GM18517 (cell line): ENCODE results near the gene GUCY2C.
"Not testable (repeated sequence)": the region's sequence is repeated elsewhere in the genome, so short reads cannot be mapped to it uniquely, and the experiment has no call there.

Experiments used
- ATAC-seq: cut with Tn5 transposase; IDR thresholded peaks from one replicate; pipeline ENCODE4 v1.9.1; 2021; ENCODE audit warnings: mild to moderate bottlenecking, moderate library complexity; ENCODE audit not compliant: unreplicated experiment

GUCY2C gene

DNA sequence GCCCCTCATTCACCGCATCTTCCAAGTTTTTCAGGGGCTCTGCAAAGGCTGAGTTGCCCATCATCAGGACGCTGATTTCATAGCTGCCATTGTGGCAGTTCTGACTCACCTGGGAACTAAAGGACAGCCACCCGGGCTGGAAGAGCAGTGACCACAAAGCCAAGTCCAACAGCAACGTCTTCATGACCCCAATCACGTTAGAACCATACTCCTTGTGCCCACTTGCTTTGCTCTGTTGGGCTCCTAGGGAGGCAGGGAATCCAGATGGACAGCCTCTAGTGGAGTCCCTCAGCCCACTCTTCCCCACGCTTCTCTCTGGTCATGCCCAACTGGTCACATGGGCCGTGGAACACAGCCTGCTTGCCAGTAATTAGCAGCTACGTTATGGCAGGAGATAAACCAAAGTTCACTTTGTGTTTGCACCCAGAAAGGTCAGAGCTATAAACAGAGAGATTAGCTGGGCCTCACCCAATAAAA is at the start of gene GUCY2C:
Gene GUCY2C, minus strand, starts transcription at position 335 of the 477 bp plus-strand sequence. Its CDS starts 151 bp downstream, at position 184.
- ATAC-seq: no peak

GRCh38 chr12:14743061-14743460 is 46.7 kb upstream of the GUCY2C start:
- no peak for ATAC-seq

DNA sequence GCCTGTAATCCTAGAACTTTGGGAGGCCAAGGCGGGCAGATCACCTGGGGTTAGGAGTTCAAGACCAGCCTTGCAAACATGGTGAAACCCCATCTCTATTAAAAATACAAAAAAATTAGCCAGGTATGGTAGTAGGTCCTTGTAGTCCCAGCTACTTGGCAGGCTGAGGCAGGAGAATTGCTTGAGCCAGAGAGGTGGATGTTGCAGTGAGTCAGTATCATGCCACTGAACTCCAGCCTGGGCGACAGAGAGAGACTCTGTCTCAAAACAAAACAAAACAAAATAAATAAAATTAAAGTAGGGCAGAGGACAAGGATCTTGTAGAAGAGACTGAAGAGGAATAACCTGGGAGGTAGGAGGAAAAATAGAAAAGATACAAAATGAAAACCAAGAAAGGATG is 45.5 kb upstream of the GUCY2C start:
- ATAC-seq: no peak

DNA sequence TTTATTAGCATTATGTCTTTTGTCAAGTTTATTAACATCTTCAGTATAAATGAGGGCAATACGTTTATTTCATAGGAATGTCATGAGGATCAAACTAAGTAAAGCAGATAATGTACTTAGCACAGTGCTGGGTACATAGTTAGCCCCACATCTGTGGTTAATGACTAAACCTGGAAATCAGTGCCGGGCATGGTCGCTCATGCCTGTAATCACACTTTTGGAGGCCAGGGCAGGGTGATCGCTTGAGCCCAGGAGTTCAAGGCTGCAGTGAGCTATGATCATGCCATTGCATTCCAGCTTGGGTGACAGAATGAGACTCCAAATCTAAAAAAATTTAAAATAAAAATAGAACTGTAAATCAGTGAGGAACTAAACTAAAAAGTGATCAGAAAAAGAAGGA is 44.8 kb upstream of the GUCY2C start:
- no peak for ATAC-seq

- ATAC-seq: not testable (repeated sequence)
Measured at GRCh38 chr12:14736441-14736840, 40.0 kb upstream of the GUCY2C start.

- ATAC-seq: no peak
Measured at GRCh38 chr12:14731821-14732220, 35.4 kb upstream of the GUCY2C start.

GRCh38 chr12:14729586-14729985 is 33.2 kb upstream of the GUCY2C start:
- ATAC-seq: no peak

DNA sequence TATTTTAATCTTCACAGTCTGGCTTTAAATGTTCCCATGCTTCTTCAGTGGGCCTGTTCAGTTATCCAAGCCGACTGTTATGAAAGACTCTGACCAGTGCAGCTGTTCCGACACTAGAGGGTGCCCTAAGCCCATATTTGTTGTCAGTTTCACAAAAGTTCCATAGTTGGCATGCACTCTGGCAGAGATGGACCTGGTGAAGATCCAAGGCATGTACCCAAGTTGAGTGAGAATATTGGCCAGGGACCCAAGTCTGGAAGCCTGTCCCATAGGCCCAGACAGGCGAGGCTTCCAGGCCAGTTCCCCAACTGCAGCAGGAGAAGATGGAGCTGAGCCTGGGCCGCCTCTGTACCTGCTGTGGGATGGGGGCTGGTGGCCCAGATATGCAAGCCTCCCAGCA is 27.4 kb upstream of the GUCY2C start:
- ATAC-seq: no peak

DNA sequence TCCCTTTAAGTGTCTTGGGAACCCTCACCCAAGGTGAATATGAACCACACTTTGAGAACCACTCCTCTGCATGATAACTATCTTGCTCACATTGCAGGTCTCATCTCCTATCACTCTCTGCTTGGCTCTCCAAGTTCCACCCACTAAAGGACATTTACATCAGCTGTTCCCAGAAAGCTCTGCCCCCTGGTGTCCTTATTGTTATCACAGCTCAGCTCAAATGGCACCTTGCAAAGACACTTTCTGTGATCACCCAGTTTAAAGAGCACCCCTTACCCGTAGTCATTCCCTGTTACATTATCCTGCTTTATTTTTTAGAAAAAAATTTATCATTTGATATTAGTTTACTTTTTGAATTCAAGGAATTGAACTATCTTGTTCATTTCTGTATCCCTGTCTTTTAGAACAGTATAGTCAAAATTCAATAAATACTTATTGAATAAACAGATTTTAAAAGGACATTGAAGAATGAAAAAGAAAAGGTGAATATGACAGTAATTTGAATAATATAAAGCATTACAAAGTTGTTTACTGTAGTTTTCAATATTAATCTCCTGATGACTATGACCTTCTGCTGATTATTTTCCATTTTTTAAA is 20.5 kb upstream of the GUCY2C start:
- peak; percentile 84 for ATAC-seq

GRCh38 chr12:14714437-14714836 is 18.0 kb upstream of the GUCY2C start:
- no peak for ATAC-seq

GRCh38 chr12:14710632-14711320 is 14.4 kb upstream of the GUCY2C start:
- no peak for ATAC-seq

DNA sequence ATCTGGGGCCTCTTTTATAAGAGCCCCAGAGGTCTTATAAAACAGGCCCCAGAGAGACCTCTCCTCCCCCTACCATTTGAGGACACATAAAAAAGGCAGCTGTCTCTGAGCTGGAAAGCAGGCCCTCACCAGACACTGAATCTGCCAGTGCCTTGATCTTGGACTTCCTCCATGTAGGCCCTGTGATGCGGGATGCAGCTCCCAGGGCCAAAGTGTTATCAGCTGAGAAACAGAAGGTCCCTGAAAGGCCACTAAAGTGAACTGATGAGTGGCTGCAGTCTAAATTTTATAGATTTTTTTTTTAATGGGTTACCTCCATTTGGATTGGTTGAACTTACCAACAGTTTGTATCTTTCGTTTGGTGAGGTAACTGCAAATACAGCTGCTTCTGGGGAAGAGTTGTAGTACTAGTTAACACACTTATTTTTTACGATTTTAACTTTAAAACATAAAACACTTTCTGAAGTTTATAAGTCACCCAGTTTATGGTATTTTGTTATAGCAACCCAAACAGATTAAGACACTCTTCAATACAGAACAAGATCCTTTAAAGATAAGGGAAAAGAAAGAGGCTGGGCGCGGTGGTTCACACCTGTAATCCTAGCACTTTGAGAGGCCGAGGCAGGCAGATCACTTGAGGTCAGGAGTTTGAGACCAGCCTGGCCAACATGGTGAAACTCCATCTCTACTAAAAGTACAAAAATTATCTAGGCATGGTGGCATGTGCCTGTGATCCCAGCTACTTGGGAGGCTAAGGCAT is 5.6 kb upstream of the GUCY2C start:
- no peak for ATAC-seq

GRCh38 chr12:14700935-14701334 is 4.5 kb upstream of the GUCY2C start:
- no peak for ATAC-seq

- ATAC-seq: no peak
Measured at GRCh38 chr12:14699923-14700322, 3.5 kb upstream of the GUCY2C start.

DNA sequence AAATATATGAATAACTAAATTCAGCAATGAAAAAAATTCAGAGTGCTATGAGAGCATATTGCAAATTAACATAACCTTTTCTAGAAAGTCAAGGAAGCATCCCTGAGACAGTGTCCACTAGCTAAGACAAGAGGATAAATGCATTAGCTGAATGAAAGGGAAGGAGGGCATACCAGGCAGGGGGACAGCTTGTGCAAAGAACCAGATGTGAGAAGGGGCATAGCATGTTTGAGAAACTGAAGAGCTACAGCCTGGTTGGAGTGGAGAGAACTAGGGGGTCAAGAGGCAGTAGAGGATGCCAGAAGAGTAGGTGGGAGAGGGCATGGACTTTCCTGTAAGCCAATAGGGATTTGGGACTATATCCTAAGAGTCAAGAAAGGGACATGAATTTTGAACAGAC is 2.2 kb upstream of the GUCY2C start:
- no peak for ATAC-seq

- no peak for ATAC-seq
Measured at GRCh38 chr12:14695715-14696141, 671 bp downstream of the GUCY2C start.

DNA sequence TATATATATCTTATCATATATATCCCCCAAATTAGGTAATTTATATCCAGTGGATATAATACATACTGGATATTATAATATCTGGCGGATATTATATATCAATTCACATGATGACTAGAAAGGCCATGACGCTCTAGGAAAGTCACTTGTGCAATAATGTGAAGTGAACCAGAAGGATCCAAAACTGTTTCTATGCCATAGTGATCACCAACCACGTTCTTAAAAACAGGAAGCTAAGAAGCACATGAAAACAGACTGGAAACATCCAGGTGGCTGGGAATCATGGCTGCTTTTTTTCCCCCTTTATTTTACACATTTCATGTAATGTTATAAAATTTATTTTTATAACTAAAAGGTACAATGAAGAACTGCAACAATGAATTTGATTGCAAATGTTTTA is 1.4 kb downstream of the GUCY2C start:
- ATAC-seq: no peak

DNA sequence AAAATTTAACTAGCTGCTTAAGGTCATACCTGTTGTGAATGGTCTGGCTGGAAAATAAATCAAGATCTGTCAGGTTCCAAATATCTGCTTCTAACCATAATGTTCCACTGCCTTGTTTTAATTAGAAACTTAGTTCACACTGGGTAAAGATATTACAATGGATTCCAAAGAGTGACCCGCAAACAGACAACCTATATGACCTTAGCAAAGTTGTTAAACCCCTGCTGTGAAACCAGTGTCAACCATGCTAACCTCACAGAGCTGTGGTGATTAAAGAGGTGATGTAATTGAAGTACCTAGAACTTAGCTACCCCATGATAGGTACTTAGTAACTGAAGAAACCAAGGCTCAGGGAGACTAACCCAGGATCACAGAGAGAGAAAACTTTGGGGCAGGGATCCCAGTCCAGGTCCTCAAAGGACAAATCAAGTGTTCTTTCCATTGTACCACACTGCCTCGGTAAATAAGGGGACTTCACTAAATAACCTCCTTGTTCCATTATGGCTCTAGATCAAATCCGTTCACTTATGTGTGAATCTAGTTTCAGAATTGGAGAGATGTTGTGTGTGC is 2.2 kb downstream of the GUCY2C start:
- ATAC-seq: no peak

DNA sequence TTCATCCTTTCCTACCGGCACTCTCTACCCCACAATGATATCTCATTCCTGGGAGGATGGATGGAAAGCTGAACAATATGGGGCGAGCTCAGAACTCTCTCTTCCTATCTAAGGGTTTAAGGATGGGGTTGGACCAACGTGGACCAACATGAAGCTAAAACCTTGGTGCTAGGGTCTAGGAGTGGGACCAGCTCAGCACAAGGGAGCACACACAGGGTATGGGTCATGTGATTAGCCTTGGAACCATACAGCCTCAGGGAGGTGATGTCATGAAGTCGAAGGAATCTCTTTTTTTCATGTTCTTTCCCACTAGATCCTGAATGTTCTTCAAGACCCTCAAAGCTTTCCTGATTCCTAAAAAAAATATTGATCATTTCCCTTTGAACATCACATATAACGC is 3.3 kb downstream of the GUCY2C start:
- no peak for ATAC-seq

DNA sequence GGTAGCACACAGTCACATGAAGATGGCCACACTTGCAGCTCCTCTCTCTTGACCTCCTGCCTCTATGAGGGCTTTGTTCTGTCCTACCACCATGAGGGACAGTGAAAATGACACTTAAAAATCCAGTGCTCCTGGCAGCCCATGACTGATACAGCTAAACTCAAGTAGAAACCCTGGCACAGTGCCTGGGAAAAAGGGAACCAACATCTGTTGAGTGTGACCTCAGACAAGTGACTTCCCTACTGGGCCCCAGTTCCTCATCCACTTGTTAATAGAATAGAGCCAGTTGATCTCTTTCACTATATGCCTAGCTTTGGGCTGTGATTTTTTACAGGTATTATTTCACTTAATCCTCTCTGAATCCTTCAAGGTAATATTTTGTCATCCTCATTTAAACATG is 4.8 kb downstream of the GUCY2C start:
- ATAC-seq: no peak

GRCh38 chr12:14689996-14690395 is 6.4 kb downstream of the GUCY2C start:
- ATAC-seq: no peak

DNA sequence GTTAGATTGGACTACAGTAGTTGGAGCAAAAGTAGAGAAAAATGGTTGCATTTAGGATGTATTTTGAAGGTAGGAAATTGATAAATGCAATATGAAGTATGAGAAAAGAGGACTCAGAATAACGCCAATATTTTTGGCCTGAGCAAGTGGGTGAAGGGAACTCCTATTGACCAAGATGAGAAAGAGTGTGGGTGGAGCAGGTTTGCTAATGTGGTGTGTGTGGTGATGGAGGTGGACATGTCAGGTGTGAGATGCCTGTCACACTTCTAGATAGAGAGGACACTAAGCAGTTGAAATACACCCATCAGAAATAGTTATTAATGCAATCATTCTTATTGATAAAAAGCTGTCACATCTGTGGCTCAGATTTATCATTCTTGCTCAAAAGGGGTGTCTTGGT is 7.3 kb downstream of the GUCY2C start:
- no peak for ATAC-seq
